Mammary epithelial cell (primary cell): ENCODE data around the gene STK32B.

Experiments
- CTCF ChIP-seq, 2 donors: IDR thresholded peaks in 1 of 2; conservative IDR thresholded peaks in 1 of 2; 2 replicates each; pipeline ENCODE4 v1.5.1; 2011 to 2012; ENCODE audit warnings: inconsistent platforms in 2 of 2, low read length in 2 of 2, mild to moderate bottlenecking in 2 of 2, control low read depth in 1 of 2, low read depth in 1 of 2; ENCODE audit not compliant: insufficient read depth in 1 of 2; ENCODE audit errors: extremely low read depth in 1 of 2
- EZH2 ChIP-seq: IDR thresholded peaks from 2 replicates; pipeline ENCODE4 v1.6.1; 2012; ENCODE audit warnings: low read length, inconsistent platforms, borderline replicate concordance

GRCh38 chr4:5395781-5396180 is 344.5 kb downstream of the STK32B start:
- TF ChIP-seq CTCF (conservative IDR thresholded peaks at IDR 0.05 in 1 of 2, IDR thresholded peaks at IDR 0.05 in 1 of 2; ENCODE audit: extremely low read depth in 1 of 2, insufficient read depth in 1 of 2, low read depth in 1 of 2, low read length in 2 of 2) (no peak), EZH2 (no peak)
